Dermis microvascular lymphatic vessel endothelial cell (primary cell): ENCODE measurements around the gene TBC1D20. TPM values are rescaled to one million over a fixed set of nuclear protein-coding genes. Genes with fewer than 3 reads are reported as not detected.

ENCODE experiments used
- total RNA-seq: library from RNA; depleted of rRNA; stranded (reverse); fragments of >200 nt; gene quantifications from 2 replicates; pipeline ENCODE4 v1.2.1, GENCODE V29; 2014

The TBC1D20 gene
- total RNA-seq, 1 donor from 2014 or later: 15.8 TPM

Other genes starting within 250 kb of the TBC1D20 start
- gene DEFB129, start 235.3 kb downstream of the TBC1D20 start, total RNA-seq: not detected in 2 replicates
- gene DEFB132, start 204.8 kb downstream of the TBC1D20 start, total RNA-seq: not detected in 2 replicates
- gene C20orf96, start 171.8 kb downstream of the TBC1D20 start, total RNA-seq: 1.7 and 2.3 TPM in 2 replicates
- 15.8 and 18.8 TPM in 2 replicates for gene ZCCHC3, start 165.0 kb downstream of the TBC1D20 start, total RNA-seq
- 1.7 and 2.9 TPM in 2 replicates for gene SOX12, start 137.0 kb downstream of the TBC1D20 start, total RNA-seq
- gene NRSN2, start 115.4 kb downstream of the TBC1D20 start, total RNA-seq: 10.5 and 25.2 TPM in 2 replicates
- gene TRIB3, start 81.8 kb downstream of the TBC1D20 start, total RNA-seq: 36.7 and 47.4 TPM in 2 replicates
- 53.7 and 80.9 TPM in 2 replicates for gene RBCK1, start 54.2 kb downstream of the TBC1D20 start, total RNA-seq
- gene CSNK2A1, start 81.3 kb upstream of the TBC1D20 start, total RNA-seq: 76.4 and 87.4 TPM in 2 replicates
- 0.76 and 0.77 TPM in 2 replicates for gene TCF15, start 147.8 kb upstream of the TBC1D20 start, total RNA-seq
- 22.3 and 23.0 TPM in 2 replicates for gene SRXN1, start 190.7 kb upstream of the TBC1D20 start, total RNA-seq
- not detected in 2 replicates for gene SCRT2, start 213.3 kb upstream of the TBC1D20 start, total RNA-seq